ENCODE measurements around the gene MAGEB2.
"Not testable (repeated sequence)": the region's sequence is repeated elsewhere in the genome, so short reads cannot be mapped to it uniquely, and the experiment has no call there.

MAGEB2 gene

GRCh38 chrX:30215357-30215843 lies at the start of gene MAGEB2:
Gene MAGEB2, plus strand, starts transcription at chrX:30215563. Its CDS starts 3,018 bp downstream, at chrX:30218581.
- DNase-seq (ENCODE audit: low read depth), result no peak
- no peak within 1 kb of the TSS for H3K4me3 ChIP-seq (ENCODE audit: low read length)
- TF ChIP-seq CTCF (IDR thresholded peaks at IDR 0.05; ENCODE audit: insufficient read depth, low read depth, low read length, missing control alignments), result no peak

- TF ChIP-seq CTCF (IDR thresholded peaks at IDR 0.05; ENCODE audit: insufficient read depth, low read depth, low read length, missing control alignments), result no peak
- DNase-seq (ENCODE audit: low read depth), result no peak
These were observed 44.5 kb upstream of the MAGEB2 start for GRCh38 chrX:30170900-30171299.

GRCh38 chrX:30181353-30181752 lies 34.0 kb upstream of the MAGEB2 start:
- TF ChIP-seq CTCF (IDR thresholded peaks at IDR 0.05; ENCODE audit: insufficient read depth, low read depth, low read length, missing control alignments), result no peak
- H3K4me3 ChIP-seq (ENCODE audit: low read length), result no peak overlapping the region
- DNase-seq (ENCODE audit: low read depth), result no peak

More at GRCh38 chrX:30170900-30171299, 44.5 kb upstream of the MAGEB2 start:
- no peak overlapping the region for H3K4me3 ChIP-seq (ENCODE audit: low read length)

GRCh38 chrX:30183554-30183953 lies 31.8 kb upstream of the MAGEB2 start:
- no peak for TF ChIP-seq CTCF (IDR thresholded peaks at IDR 0.05; ENCODE audit: insufficient read depth, low read depth, low read length, missing control alignments)
- H3K4me3 ChIP-seq (ENCODE audit: low read length), result no peak overlapping the region
- no peak for DNase-seq (ENCODE audit: low read depth)

GRCh38 chrX:30190426-30190825 lies 24.9 kb upstream of the MAGEB2 start:
- DNase-seq (ENCODE audit: low read depth), result no peak
- TF ChIP-seq CTCF (IDR thresholded peaks at IDR 0.05; ENCODE audit: insufficient read depth, low read depth, low read length, missing control alignments), result no peak
- H3K4me3 ChIP-seq (ENCODE audit: low read length), result no peak overlapping the region

- not testable (repeated sequence) for DNase-seq (ENCODE audit: low read depth); H3K4me3 ChIP-seq (ENCODE audit: low read length)
These were observed 21.5 kb upstream of the MAGEB2 start for GRCh38 chrX:30193910-30194309.

GRCh38 chrX:30196322-30196721 lies 19.0 kb upstream of the MAGEB2 start:
- DNase-seq (ENCODE audit: low read depth), result peak; percentile 12
- no peak overlapping the region for H3K4me3 ChIP-seq (ENCODE audit: low read length)
- no peak for TF ChIP-seq CTCF (IDR thresholded peaks at IDR 0.05; ENCODE audit: insufficient read depth, low read depth, low read length, missing control alignments)
